Gastrocnemius medialis (tissue), 4 donors: Measurements from ENCODE around the gene PCSK5. TPM values are rescaled to one million over a fixed set of nuclear protein-coding genes. Genes with fewer than 3 reads are reported as not detected.
"Not testable (repeated sequence)": the region's sequence is repeated elsewhere in the genome, so short reads cannot be mapped to it uniquely, and the experiment has no call there.

ENCODE experiments used
- ATAC-seq, 2 donors: fragments of 150-250 bp; one replicate each; pipeline ENCODE4 v1.9.1; 2016
- DNase-seq, 2 donors: peaks; one replicate each; pipeline ENCODE4 v3.0.0-alpha.2; 2019
- H3K27ac ChIP-seq, 4 donors: fragments of 200-600 bp; sonication (generic); 1 replicate in 1 of 4; 2 replicates in 3 of 4; pipeline ENCODE4 v1.5.1; 2016 to 2018; ENCODE audit warnings: mild to moderate bottlenecking in 2 of 4, moderate library complexity in 1 of 4
- H3K27me3 ChIP-seq, 3 donors: fragments of 200-600 bp; sonication (generic) in 2 of 3; 1 replicate in 1 of 3; 2 replicates in 2 of 3; pipeline versions ENCODE4 v1.5.1 to v1.6.0; 2016 to 2019; ENCODE audit warnings: mild to moderate bottlenecking in 1 of 3, moderate library complexity in 1 of 3
- H3K36me3 ChIP-seq, 2 donors: fragments of 200-600 bp; sonication (generic) in 1 of 2; one replicate each; pipeline ENCODE4 v1.5.1; 2017 to 2018
- H3K4me1 ChIP-seq, 2 donors: fragments of 200-600 bp; sonication (generic) in 1 of 2; one replicate each; pipeline ENCODE4 v1.5.1; 2016 to 2017; ENCODE audit warnings: mild to moderate bottlenecking in 2 of 2
- H3K4me3 ChIP-seq, 4 donors: fragments of 200-600 bp; sonication (generic) in 3 of 4; 1 replicate in 1 of 4; 2 replicates in 3 of 4; pipeline ENCODE4 v1.5.1; 2016 to 2019; ENCODE audit warnings: mild to moderate bottlenecking in 2 of 4
- H3K9me3 ChIP-seq, 3 donors: fragments of 200-600 bp; sonication (generic) in 2 of 3; 1 replicate in 1 of 3; 2 replicates in 2 of 3; pipeline ENCODE4 v1.5.1; 2016 to 2019
- CTCF ChIP-seq, 5 experiments: fragments of 450-650 bp in 3 of 5; fragments of 200-600 bp in 2 of 5; sonication (generic) in 2 of 5; IDR thresholded peaks in 4 of 5; conservative IDR thresholded peaks in 1 of 5; 1 replicate in 4 of 5; 2 replicates in 1 of 5; pipeline ENCODE4 v1.5.1; 2016 to 2019; ENCODE audit warnings: antibody characterized with exemption in 5 of 5, mild to moderate bottlenecking in 3 of 5, moderate library complexity in 3 of 5
- POLR2A ChIP-seq, 2 donors: fragments of 450-650 bp; IDR thresholded peaks; one replicate each; pipeline ENCODE4 v1.6.1; 2017; ENCODE audit warnings: antibody characterized with exemption in 2 of 2, mild to moderate bottlenecking in 2 of 2, moderate library complexity in 2 of 2
- in situ Hi-C, 4 donors: fragments of 200-750 bp; cut with MboI; loops; one replicate each; pipeline versions ENCODE4 v1.15.0 to v1.8.0; 2017; ENCODE audit warnings: low sequenced_read_pairs in 4 of 4
- intact Hi-C: fragments of 100-400 bp; cut with DNase I; formaldehyde crosslinking; loops from one replicate; pipeline ENCODE4 v1.15.1; 2023; ENCODE audit warnings: low total_unique reads
- total RNA-seq, 4 donors: library from RNA; depleted of rRNA; stranded (reverse); fragments of >200 nt; gene quantifications; one replicate each; pipeline versions ENCODE4 v1.1.0 to v1.2.3, GENCODE V29; 2016

PCSK5 gene
- total RNA-seq, 4 donors from 2014 or later, result 1.3 to 8.3 (median 3.2) TPM

DNA sequence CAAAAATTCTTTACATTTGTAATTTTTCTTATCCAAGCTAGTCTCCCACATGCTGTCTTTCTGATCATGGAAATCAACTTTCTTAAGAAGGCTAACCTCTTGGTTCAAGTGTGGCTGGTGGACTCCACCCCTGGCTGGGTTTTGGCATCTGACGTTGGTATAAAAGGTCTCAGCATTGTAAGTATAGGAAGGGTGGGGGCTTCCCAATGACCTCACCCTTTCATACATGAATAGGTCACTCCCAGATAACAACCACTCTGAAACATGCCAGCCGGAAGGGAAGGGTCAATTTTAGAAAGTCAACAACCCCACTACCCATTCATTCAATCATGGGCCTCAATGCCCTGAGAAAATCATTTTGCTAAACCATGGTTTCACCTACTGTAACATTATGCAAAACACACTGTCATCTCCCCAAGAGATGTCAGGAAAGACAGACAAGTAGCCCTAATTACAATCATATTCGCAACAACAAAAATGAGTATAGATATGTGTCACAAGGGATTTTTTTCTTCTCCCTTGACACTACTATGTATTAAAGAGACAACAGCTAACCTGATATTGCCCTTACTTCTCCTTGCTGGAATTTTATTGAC is 31.9 kb upstream of the PCSK5 start:
- Histone ChIP-seq H3K9me3 (no peaks in the 10 kb centered on the region), H3K36me3 (no peaks in the 10 kb centered on the region), H3K4me1 (no peaks in the 10 kb centered on the region), H3K27ac (no peak overlapping the region), H3K27me3 (no peaks in the 10 kb centered on the region), H3K4me3 (no peak overlapping the region)
- ATAC-seq (no peak), DNase-seq (no peak)
- in situ Hi-C loops (loop anchor here in 1 of 4 donors (10.0 to 25.0 kb wide), 3 partner anchors 524 to 671 kb away; no protein-coding TSS in a partner anchor), intact Hi-C loops (loop anchor here (10.0 kb wide), 1 partner anchor 524 kb away; no protein-coding TSS in a partner anchor)
- TF ChIP-seq POLR2A (IDR thresholded peaks at IDR 0.05) (no peak), CTCF (IDR thresholded peaks at IDR 0.05 in 4 of 5, conservative IDR thresholded peaks at IDR 0.05 in 1 of 5) (no peak)

- TF ChIP-seq POLR2A (IDR thresholded peaks at IDR 0.05) (no peak), CTCF (IDR thresholded peaks at IDR 0.05 in 4 of 5, conservative IDR thresholded peaks at IDR 0.05 in 1 of 5) (no peak)
- H3K36me3 ChIP-seq, result no peaks in the 10 kb centered on the region
- DNase-seq (no peak), ATAC-seq (no peak)
- H3K4me1 ChIP-seq, result no peaks in the 10 kb centered on the region
- in situ Hi-C loops, result loop anchor here in 2 of 4 donors (10.0 to 25.0 kb wide), 2 partner anchors 529 to 677 kb away; no protein-coding TSS in a partner anchor
- no peaks in the 10 kb centered on the region for H3K27me3 ChIP-seq
- H3K4me3 ChIP-seq, result no peak overlapping the region
- H3K9me3 ChIP-seq, result no peaks in the 10 kb centered on the region
- H3K27ac ChIP-seq, result no peak overlapping the region
- intact Hi-C loops, result loop anchor here (10.0 kb wide), 1 partner anchor 441 kb away; no protein-coding TSS in a partner anchor
Measured at GRCh38 chr9:75864266-75864665, 26.2 kb upstream of the PCSK5 start.

DNA sequence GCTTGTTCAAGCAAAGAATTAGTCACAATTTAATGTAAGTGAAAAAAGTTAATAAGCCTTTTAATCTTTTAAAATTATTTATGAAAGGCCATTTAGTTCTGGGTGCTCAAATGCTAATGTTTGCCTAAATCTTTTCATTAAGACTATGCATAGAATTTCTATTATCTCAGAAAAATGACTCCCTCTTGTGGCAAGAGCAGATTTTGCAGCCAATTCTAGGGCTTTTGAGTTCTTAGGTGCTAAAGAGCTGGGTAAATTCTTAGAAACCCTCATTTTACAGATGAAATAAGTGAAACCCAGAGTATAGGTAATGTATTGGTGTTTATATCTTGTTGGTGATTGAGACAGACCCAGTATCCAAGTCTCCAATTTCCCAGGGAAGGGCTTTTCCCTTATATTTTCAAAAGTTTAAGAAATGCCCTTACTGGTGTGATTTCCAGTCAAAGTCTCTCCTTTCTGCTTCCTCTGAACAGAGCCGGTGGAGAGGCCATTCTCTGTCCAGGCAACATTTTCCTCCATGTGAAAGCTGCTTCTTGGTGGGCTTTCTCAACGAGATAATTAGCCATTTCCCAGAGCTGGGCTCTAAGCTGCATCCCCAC is 24.1 kb upstream of the PCSK5 start:
- in situ Hi-C loops, result loop anchor here in 2 of 4 donors (10.0 to 25.0 kb wide), 2 partner anchors 532 to 679 kb away; no protein-coding TSS in a partner anchor
- no peak overlapping the region for H3K27ac ChIP-seq
- no peak overlapping the region for H3K4me3 ChIP-seq
- TF ChIP-seq POLR2A (IDR thresholded peaks at IDR 0.05) (no peak), CTCF (IDR thresholded peaks at IDR 0.05 in 4 of 5, conservative IDR thresholded peaks at IDR 0.05 in 1 of 5) (peak in 4 of 5 experiments; percentile 23 to 72 (median 52))
- no peak for DNase-seq
- intact Hi-C loops, result loop anchor here (5.0 to 10.0 kb wide), 2 partner anchors 438 to 604 kb away; no protein-coding TSS in a partner anchor
- no peaks in the 10 kb centered on the region for H3K27me3 ChIP-seq
- H3K4me1 ChIP-seq, result no peaks in the 10 kb centered on the region
- no peak for ATAC-seq
- no peaks in the 10 kb centered on the region for H3K36me3 ChIP-seq
- H3K9me3 ChIP-seq, result no peaks in the 10 kb centered on the region

GRCh38 chr9:75868526-75868925 is 21.9 kb upstream of the PCSK5 start:
- not testable (repeated sequence) for H3K36me3 ChIP-seq, H3K27ac ChIP-seq, H3K27me3 ChIP-seq, ATAC-seq, H3K4me1 ChIP-seq, H3K9me3 ChIP-seq, H3K4me3 ChIP-seq, DNase-seq
- in situ Hi-C loops, result loop anchor here in 2 of 4 donors (10.0 to 25.0 kb wide), 2 partner anchors 534 to 681 kb away; no protein-coding TSS in a partner anchor
- intact Hi-C loops, result loop anchor here (5.0 to 10.0 kb wide), 2 partner anchors 436 to 606 kb away; no protein-coding TSS in a partner anchor

DNA sequence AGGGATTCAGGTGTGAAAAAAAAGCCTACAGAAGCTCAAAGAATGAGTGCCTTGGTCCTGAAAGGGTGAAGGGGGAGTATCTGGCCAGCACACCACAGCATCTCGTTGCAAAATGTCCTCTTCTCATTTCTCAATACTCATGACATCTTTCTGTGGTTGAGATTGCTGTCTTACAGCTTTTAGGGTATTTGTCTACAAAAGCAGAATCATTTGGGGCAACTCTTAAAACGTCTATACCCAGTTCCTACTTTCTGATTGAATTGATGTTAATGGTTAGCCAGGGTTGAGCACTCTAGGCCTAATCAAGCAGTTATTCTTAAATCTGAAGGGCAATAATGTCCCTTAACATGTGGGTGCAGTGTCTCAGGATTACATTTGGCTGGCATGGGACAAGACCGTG is 21.2 kb upstream of the PCSK5 start:
- intact Hi-C loops, result loop anchor here (5.0 to 10.0 kb wide), 2 partner anchors 436 to 607 kb away; no protein-coding TSS in a partner anchor
- in situ Hi-C loops, result loop anchor here in 2 of 4 donors (10.0 to 25.0 kb wide), 2 partner anchors 534 to 682 kb away; no protein-coding TSS in a partner anchor
- ATAC-seq, result no peak

More for the DNA sequence above, 21.2 kb upstream of the PCSK5 start:
- no peaks in the 10 kb centered on the region for H3K9me3 ChIP-seq
- no peak for TF ChIP-seq POLR2A (IDR thresholded peaks at IDR 0.05)
- TF ChIP-seq CTCF (IDR thresholded peaks at IDR 0.05 in 4 of 5, conservative IDR thresholded peaks at IDR 0.05 in 1 of 5), result no peak
- no peak for DNase-seq
- no peak overlapping the region for H3K27ac ChIP-seq
- no peaks in the 10 kb centered on the region for H3K36me3 ChIP-seq
- no peaks in the 10 kb centered on the region for H3K4me1 ChIP-seq
- no peaks in the 10 kb centered on the region for H3K27me3 ChIP-seq
- H3K4me3 ChIP-seq, result no peak overlapping the region
